Lung (tissue), 12 donors: Measurements from ENCODE around the gene TTC7B. TPM values are rescaled to one million over a fixed set of nuclear protein-coding genes. Genes with fewer than 3 reads are reported as not detected.

Source experiments
- ATAC-seq: fragments of 200-7000 bp; cut with Tn5 transposase; one replicate; pipeline ENCODE4 v1.9.1; 2020; ENCODE audit warnings: moderate number of reproducible peaks; ENCODE audit not compliant: insufficient read depth, low FRiP score
- DNase-seq, 3 donors: peaks; one replicate each; pipeline ENCODE4 v3.0.0-alpha.2; 2013 to 2017
- H3K27ac ChIP-seq, 2 donors: one replicate each; pipeline ENCODE4 v1.5.1; 2013; ENCODE audit warnings: mild to moderate bottlenecking in 2 of 2, moderate library complexity in 2 of 2, control low read depth in 1 of 2, inconsistent platforms in 1 of 2, low read depth in 1 of 2, low read length in 1 of 2
- H3K27me3 ChIP-seq, 3 donors: one replicate each; pipeline ENCODE4 v1.5.1; 2013; ENCODE audit warnings: low read length in 2 of 3; ENCODE audit not compliant: control insufficient read depth in 3 of 3, insufficient read depth in 3 of 3
- H3K36me3 ChIP-seq, 4 donors: one replicate each; pipeline ENCODE4 v1.5.1; 2013; ENCODE audit warnings: low read length in 4 of 4, mild to moderate bottlenecking in 1 of 4, moderate library complexity in 1 of 4; ENCODE audit not compliant: control insufficient read depth in 4 of 4, insufficient read depth in 4 of 4
- H3K4me1 ChIP-seq, 5 donors: one replicate each; pipeline ENCODE4 v1.5.1; 2013; ENCODE audit warnings: low read length in 5 of 5, mild to moderate bottlenecking in 2 of 5, moderate library complexity in 1 of 5; ENCODE audit not compliant: control insufficient read depth in 5 of 5, insufficient read depth in 5 of 5
- H3K4me3 ChIP-seq: one replicate; pipeline ENCODE4 v1.5.1; 2013; ENCODE audit warnings: mild to moderate bottlenecking, control low read depth, moderate library complexity
- H3K9ac ChIP-seq, 2 donors: one replicate each; pipeline ENCODE4 v1.5.1; 2013; ENCODE audit warnings: low read length in 2 of 2, control low read depth in 1 of 2; ENCODE audit not compliant: insufficient read depth in 1 of 2
- H3K9me3 ChIP-seq, 4 donors: one replicate each; pipeline ENCODE4 v1.5.1; 2013; ENCODE audit warnings: low read length in 3 of 4, mild to moderate bottlenecking in 1 of 4, moderate library complexity in 1 of 4; ENCODE audit not compliant: control insufficient read depth in 4 of 4, insufficient read depth in 3 of 4
- WGBS, 2 donors: extraction: QIAGEN DNeasy Blood & Tissue Kit; methylation state at CpG; one replicate each; pipeline ENCODE4 v1.1.7; 2013; 5-methylcytosine and 5-hydroxymethylcytosine counted together
- polyA plus RNA-seq, 2 donors: library from polyadenylated mRNA; stranded (reverse); fragments of 200-250 nt; gene quantifications; one replicate each; pipeline ENCODE4 v1.2.1, GENCODE V29; 2013
- total RNA-seq, 2 donors: library from RNA; depleted of rRNA in 1 of 2; stranded (reverse); fragments of >200 nt in 1 of 2; gene quantifications; one replicate each; pipeline ENCODE4 v1.2.1, GENCODE V29; 2014 to 2021
- TF ChIP-seq, protein P1 (sequence below): IDR thresholded peaks from 2 replicates; pipeline ENCODE4 v1.5.1; 2012; ENCODE audit warnings: mild to moderate bottlenecking; ENCODE audit errors: control extremely low read depth, extremely low read depth
- donor health status: control.
- donor health status: control.
- donor health status: Bipolar disorder and iron deficiency.
- donor health status: healthy.
- donor health status: DM: yes; HTN: yes; CAD: no.

Gene TTC7B
- total and polyA plus RNA-seq, 4 donors, result 11.0 to 39.6 (median 23.0) TPM

DNA sequence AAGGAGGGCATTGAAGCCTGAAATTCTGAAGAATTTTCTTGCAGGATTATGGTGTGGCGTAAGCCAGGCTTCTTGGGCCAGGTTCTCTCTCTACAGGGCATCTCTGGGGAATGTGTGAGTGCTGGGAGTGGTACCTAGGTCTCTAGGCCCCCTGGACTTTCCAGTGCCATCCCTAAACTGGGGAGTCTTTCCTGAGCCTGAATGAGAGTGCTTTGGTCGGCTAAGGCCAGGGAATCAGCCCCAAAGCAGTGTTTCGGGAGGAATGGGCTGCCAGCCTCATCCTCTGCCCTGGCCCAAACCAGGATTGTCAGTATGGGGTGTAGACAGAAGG lies 325.5 kb downstream of the TTC7B start:
- WGBS, 2 donors, result 90 to 92% methylated on average over 3 of the region's 3 CpGs
- Histone ChIP-seq H3K4me1 (peaks cover 0 to 21% (median 7%) of the 10 kb centered on the region in 5 donors), H3K36me3 (no peaks in the 10 kb centered on the region), H3K27ac (no peak overlapping the region), H3K9ac (no peak overlapping the region), H3K4me3 (no peak overlapping the region), H3K27me3 (no peaks in the 10 kb centered on the region), H3K9me3 (no peaks in the 10 kb centered on the region)
- DNase-seq (no peak), ATAC-seq (no peak)
- TF ChIP-seq, protein P1, sequence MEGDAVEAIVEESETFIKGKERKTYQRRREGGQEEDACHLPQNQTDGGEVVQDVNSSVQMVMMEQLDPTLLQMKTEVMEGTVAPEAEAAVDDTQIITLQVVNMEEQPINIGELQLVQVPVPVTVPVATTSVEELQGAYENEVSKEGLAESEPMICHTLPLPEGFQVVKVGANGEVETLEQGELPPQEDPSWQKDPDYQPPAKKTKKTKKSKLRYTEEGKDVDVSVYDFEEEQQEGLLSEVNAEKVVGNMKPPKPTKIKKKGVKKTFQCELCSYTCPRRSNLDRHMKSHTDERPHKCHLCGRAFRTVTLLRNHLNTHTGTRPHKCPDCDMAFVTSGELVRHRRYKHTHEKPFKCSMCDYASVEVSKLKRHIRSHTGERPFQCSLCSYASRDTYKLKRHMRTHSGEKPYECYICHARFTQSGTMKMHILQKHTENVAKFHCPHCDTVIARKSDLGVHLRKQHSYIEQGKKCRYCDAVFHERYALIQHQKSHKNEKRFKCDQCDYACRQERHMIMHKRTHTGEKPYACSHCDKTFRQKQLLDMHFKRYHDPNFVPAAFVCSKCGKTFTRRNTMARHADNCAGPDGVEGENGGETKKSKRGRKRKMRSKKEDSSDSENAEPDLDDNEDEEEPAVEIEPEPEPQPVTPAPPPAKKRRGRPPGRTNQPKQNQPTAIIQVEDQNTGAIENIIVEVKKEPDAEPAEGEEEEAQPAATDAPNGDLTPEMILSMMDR, result no peak

DNA sequence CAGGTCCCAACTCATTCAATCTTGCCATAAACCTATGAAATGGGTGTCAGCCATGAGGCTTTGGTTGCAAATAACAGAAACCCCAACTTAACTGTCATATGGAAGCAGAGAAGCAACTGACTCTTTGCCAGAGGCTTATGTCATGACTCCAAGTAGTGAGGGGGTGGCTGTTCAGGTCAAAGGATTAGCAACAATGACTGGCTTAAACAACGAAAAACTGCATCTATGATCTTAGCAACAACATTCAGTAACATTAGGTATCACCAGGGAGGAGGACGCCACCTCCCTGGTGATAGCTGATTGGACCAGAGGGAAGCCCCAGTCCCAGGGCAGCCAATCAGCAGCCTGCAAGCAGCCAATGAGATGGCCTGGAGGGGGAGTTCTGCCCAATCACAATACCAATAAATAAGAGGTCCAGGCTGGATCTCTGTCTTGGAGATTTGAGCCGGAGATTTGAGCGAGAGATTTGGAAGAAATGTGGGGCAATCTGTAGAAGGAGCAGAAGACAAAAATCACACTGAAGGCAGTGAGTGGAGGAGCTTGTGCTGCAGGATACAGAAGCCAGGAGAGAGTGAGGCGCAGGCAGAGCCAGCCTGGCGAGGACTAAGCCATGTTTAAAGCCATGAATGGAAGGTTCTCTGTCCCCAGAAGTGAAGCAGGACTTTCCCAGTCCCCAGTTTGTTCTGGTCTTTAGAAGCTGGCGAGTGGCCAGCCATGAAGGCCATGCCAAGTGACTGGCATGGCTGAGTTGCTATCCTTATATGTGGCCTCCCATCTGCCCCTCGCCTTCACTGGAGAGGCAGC lies 326.1 kb downstream of the TTC7B start:
- Histone ChIP-seq H3K4me1 (peaks cover 0 to 21% (median 7%) of the 10 kb centered on the region in 5 donors), H3K4me3 (no peak overlapping the region), H3K36me3 (no peaks in the 10 kb centered on the region), H3K9me3 (no peaks in the 10 kb centered on the region), H3K27me3 (no peaks in the 10 kb centered on the region), H3K9ac (no peak overlapping the region), H3K27ac (no peak overlapping the region)
- WGBS, 2 donors, result 91% methylated on average over 8 of the region's 8 CpGs
- ATAC-seq (no peak), DNase-seq (no peak)
- TF ChIP-seq, protein P1, result no peak

DNA sequence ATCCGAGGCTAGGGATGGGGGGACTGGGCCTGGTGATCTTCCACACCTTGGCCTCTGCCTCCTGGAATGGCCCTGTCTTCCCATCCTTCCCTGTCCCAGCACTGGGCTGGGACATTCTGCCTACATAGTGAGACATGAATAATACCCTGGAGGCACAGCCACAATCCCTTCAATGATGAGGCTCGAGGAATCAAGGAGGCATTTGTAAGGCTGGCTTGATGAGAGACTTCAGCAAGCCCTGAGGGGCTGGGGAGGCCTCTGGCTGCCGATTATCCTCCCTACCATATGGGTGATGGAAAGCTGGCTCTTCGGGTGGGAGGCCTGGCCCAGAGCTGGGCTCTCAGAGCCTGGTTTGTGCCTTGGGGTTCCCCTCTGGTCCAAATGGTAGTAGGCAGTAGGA lies 326.9 kb downstream of the TTC7B start:
- TF ChIP-seq, protein P1, result no peak
- no peak for DNase-seq
- WGBS, 2 donors, result 94 to 95% methylated on average over 4 of the region's 4 CpGs

More for the DNA sequence above, 326.9 kb downstream of the TTC7B start:
- H3K4me3 ChIP-seq, result no peak overlapping the region
- no peaks in the 10 kb centered on the region for H3K36me3 ChIP-seq
- no peaks in the 10 kb centered on the region for H3K27me3 ChIP-seq
- no peak overlapping the region for H3K27ac ChIP-seq
- no peak overlapping the region for H3K9ac ChIP-seq
- no peak for ATAC-seq
- peaks cover 0 to 21% (median 7%) of the 10 kb centered on the region in 5 donors for H3K4me1 ChIP-seq
- no peaks in the 10 kb centered on the region for H3K9me3 ChIP-seq
